GM19239 (cell line): Measurements from ENCODE around the gene FAM131A.

ENCODE experiments used
- DNase-seq: peaks from one replicate; pipeline ENCODE4 v3.0.0; 2011; ENCODE audit warnings: low spot score; ENCODE audit not compliant: insufficient read length
- FAIRE-seq: peaks from 2 replicates; lab custom pipeline; 2011; peaks lifted over from hg19 to GRCh38; lab: Jason Lieb, UNC

FAM131A gene

GRCh38 chr3:184354121-184354728, 16.8 kb downstream of the FAM131A start:
- no peak for DNase-seq
- FAIRE-seq: peak; percentile 70

- FAIRE-seq: no peak
Measured at GRCh38 chr3:184354754-184355153, 17.4 kb downstream of the FAM131A start.

DNA sequence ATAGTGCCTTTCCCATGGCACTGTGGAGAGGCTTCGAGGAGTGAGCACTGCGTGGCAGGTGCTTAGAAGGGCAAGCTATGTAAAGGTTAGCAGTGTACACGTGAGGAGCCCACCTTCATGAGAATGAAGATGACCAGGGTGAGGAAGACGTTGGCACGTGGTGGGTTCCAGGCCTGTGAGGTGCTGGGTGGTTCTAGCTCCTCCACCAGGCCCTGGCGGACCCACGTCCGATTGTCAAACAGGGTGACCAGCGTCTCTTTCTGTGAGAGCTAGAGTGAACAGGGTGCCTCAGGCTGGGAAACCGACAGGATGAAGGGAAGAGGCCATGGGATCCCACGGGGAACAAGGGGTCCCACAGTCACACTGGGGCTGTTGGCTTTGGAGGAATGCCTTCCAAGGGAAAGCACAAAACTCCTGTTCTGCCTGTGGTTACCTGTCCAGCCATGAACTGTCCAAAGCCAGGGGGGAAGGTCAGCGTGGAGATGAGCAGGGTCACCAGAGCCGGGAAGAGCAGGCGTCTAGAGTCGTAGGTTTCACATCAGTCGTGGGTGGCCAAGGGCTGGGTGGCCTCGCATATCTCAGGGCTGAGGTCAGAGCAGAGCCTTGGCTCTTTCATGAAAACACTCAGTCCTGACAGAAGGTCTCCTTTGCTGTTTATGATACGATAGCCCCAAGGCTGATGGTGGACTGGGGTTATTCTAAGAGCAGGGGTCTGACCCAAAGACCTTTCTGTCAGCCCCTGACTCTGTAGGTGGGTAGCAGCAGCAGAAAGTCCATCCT, 18.1 kb downstream of the FAM131A start:
- DNase-seq (no peak), FAIRE-seq (no peak)

More at GRCh38 chr3:184354754-184355153, 17.4 kb downstream of the FAM131A start:
- DNase-seq: no peak

GRCh38 chr3:184357248-184358123, 20.1 kb downstream of the FAM131A start:
- FAIRE-seq: no peak
- no peak for DNase-seq

GRCh38 chr3:184358124-184358767, 20.8 kb downstream of the FAM131A start:
- no peak for FAIRE-seq

GRCh38 chr3:184358921-184359350, 21.5 kb downstream of the FAM131A start:
- DNase-seq (no peak), FAIRE-seq (no peak)

More at GRCh38 chr3:184358124-184358767, 20.8 kb downstream of the FAM131A start:
- DNase-seq: no peak

DNA sequence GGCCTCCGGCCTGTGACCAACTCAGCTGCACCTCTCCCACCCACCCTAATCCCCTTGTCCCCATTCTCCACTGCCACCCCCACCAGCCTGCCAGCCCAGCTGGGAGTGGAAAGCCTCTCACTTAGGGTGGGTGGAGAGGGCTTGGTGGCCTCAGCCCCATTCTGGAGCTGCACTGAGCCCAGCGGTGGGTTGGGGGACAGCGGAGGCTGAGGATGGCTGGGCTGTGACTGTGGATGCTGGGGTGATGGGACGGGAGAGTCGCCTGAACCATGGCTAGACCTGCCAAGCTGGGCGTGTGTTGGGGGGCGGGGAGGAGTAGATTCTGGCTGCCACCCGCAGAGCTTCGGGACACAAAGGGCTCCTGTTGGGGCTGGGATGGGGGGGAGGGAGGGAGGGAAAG, 22.2 kb downstream of the FAM131A start:
- no peak for FAIRE-seq
- no peak for DNase-seq

DNA sequence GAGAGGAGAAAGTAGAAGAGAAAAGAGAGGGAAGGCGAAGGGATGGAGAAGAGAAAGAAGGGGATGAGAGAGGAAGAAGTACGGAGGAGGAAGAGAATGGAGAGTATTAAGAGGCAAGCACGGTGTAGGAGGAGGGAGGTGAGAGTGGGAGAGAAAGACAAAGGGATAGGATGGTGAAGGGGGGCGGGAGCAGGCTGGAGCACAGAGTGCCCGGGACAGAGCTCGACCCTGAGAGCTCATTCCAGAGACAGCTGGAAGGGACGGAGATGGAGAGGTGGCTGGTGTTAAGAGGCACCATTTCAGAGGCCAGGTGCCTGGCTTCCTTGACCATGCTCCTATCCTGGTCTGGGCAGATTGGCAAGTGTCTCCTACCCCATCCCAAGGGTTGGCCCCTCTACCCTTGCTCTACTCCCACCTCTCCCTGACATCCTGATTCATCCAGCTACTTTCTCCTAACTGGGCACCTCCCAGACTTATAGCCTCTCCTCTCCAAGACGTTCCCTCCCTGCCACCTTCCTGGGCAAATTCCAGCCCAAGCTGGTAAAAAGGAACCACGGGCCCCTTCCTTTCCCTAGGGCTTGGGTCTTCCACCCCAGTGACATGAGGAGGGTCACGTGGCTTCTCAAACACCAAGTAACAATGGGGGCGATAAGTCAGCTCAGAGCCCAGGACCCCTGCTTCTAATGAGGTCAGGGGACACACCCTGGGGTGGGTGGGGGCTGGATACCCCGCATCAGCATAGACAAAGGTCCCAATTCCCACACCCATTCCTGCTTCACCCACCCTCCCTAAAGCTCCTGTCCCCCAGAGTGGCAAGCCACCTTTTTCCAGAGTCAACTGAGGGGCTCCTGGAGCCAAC, 22.9 kb downstream of the FAM131A start:
- no peak for FAIRE-seq
- no peak for DNase-seq

GRCh38 chr3:184360929-184361531, 23.6 kb downstream of the FAM131A start:
- DNase-seq (no peak), FAIRE-seq (no peak)

DNA sequence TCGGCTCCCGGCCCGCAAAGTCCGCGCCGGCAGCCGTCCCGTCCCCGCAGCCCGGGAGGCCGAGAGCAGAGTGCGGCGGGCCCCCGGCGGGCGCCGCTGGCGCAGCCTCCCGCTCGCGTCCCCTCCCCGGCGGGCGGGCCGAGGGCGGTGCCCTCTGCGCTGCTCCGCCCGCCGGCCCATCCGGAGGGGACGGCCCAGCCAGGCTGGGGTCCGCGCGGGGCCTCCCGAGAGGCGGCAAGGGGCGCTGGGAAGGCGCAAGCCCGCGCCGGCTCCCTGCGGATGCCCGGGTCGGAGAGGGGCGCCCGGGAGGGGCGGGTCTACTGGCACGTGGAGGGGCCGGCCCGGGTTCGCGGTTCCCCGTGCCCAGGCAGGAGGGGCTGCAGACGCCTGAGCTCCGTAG, 24.1 kb downstream of the FAM131A start, which contains the start of the genes CLCN2 and POLR2H:
Gene CLCN2 (minus strand): TSS at position 74 of the 400 bp plus-strand sequence. CDS start 126 bp downstream, outside the sequence.
Gene POLR2H (plus strand): TSS at position 179 of the 400 bp plus-strand sequence. CDS start 1,783 bp downstream, outside the sequence.
- DNase-seq (no peak), FAIRE-seq (peak; percentile 4)

- FAIRE-seq (no peak), DNase-seq (no peak)
Measured at GRCh38 chr3:184361932-184362667, 24.7 kb downstream of the FAM131A start.

DNA sequence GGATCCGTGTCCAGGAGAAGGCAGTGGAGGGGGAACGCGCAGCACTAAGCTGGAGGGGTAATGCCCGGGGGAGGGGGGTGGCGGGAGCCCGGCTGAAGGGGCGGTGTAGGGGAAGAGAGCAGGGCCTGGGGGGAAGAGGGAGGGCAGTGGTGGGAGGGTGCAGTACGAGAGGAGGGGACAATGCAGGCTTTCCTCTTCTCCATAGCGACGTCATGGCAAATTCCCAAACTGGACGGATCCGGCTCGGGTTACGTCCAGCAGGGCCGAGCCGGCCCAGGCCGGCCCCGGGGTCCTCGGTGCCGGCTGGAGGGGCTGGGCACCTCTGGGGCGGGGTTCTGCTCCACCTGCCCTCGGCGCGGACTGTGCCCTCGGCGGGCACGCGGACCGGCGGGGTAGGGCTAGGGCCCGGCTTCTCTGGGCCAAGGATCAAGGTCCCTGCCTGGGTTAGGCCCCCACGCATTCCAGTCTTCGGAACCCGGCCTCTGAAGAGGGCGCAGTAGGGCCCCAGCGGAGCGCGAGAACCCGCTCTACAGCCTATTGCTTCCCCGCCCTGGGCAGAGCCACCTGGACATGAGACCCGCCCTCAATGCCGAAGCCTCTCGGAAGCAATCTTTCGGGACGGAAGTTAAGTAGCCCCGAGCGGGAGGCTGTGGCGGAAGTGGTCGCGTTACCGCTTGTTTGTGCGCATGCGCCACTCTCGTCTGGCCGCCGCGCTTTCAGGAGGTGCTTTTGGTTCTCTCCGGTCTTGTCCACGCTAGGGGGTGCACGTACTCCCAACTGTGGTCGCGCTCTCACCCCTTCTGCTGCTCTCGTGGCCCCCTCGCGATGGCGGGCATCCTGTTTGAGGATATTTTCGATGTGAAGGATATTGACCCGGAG, 25.5 kb downstream of the FAM131A start:
- FAIRE-seq (peak; percentile 95), DNase-seq (peak; percentile 96)

GRCh38 chr3:184366619-184367289, 29.4 kb downstream of the FAM131A start:
- DNase-seq: no peak

GRCh38 chr3:184368116-184368515, 30.7 kb downstream of the FAM131A start:
- FAIRE-seq (no peak), DNase-seq (no peak)

More at GRCh38 chr3:184366619-184367289, 29.4 kb downstream of the FAM131A start:
- no peak for FAIRE-seq

GRCh38 chr3:184368586-184369183, 31.3 kb downstream of the FAM131A start:
- FAIRE-seq: no peak

DNA sequence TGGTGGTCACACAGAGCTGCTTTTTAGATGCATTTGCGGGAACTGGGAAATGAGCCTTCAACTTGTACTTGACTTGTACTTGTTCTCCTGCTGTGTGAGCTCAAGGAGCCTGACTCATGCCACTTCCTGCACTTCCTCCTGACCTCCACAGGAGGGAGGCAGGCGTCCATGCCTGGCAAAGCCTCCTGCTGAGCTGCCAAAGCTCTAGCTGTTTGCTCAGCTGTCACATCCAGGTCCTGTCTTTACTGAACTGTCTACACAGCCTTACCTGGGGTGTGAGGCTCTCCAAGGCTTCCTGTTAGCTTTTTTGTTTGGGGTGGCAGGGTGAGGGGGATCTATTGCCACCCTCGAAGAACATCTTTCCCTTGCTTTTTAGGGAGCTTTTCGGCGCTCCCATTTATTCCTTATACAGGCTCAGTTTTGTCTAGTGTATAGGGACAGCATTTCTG, 34.2 kb downstream of the FAM131A start:
- DNase-seq: peak; percentile 82
- FAIRE-seq: peak; percentile 26

More at GRCh38 chr3:184368586-184369183, 31.3 kb downstream of the FAM131A start:
- DNase-seq: no peak
